ENCODE measurements around the gene ZNF266. TPM values are rescaled to one million over a fixed set of nuclear protein-coding genes. Genes with fewer than 3 reads are reported as not detected.

Gene ZNF266
- total RNA-seq = 10 to 100 TPM; 73.4 to 76.4 TPM
- 10 to 100 TPM; 13.4 to 17.4 TPM for polyA plus RNA-seq

GRCh38 chr19:9435279-9436268, at the start of gene ZNF266:
TSS of gene ZNF266 (minus strand) at chr19:9435573. CDS start at chr19:9420089, 15,484 bp downstream.
- H3K4me1 Mint-ChIP-seq = peaks cover 20 to 49% (median 36%) of the 10 kb centered on the region in 4 donors
- Histone ChIP-seq H3K36me3 (ENCODE audit: insufficient read depth, low read length) (peaks cover 18% of the 10 kb centered on the region), H3K4me3 (ENCODE audit: low read length in 2 of 2) (peak within 1 kb of the TSS; percentile 49 to 85), H3K27me3 (ENCODE audit: insufficient read depth, low read length) (no peaks in the 10 kb centered on the region), H3K9me3 (ENCODE audit: control insufficient read depth in 1 of 2, low read length in 2 of 2) (no peaks in the 10 kb centered on the region), H3K27ac (ENCODE audit: low read depth, low read length) (peak within 1 kb of the TSS; percentile 87), H3K4me1 (ENCODE audit: insufficient read depth, low read length) (peaks cover 30% of the 10 kb centered on the region)
- peak within 1 kb of the TSS; percentile 92 to 98 (median 96) for H3K4me3 Mint-ChIP-seq
- peak within 1 kb of the TSS; percentile 97 to 98 (median 98) for H3K27ac Mint-ChIP-seq
- peaks cover 29 to 50% of the 10 kb centered on the region in 2 donors for H3K36me3 Mint-ChIP-seq
- POLR2A ChIA-PET (ENCODE audit: partially characterized antibody) = interaction anchor here (0.9 to 1.9 kb wide), 9 partner anchors 12 to 333 kb away, joined by 3 to 13 read pairs (median 7); partner anchors contain the start of genes ZNF121, ZNF699 and ZNF846
- H3K27me3 Mint-ChIP-seq = no peaks in the 10 kb centered on the region
- intact Hi-C loops (cut with micrococcal nuclease) = loop anchor here (1.0 to 10.0 kb wide), 7 partner anchors 102 to 361 kb away; partner anchors contain the start of genes ZNF317, ZNF426, ZNF559 and ZNF699
- DNase-seq = peak; percentile 89 to 92 (median 91)
- CTCF ChIA-PET (ENCODE audit: partially characterized antibody) = interaction anchor here (0.7 to 1.9 kb wide), 6 partner anchors 11 to 840 kb away, joined by 3 to 10 read pairs (median 4); no protein-coding TSS in a partner anchor
- peaks cover 0 to 5% (median 0%) of the 10 kb centered on the region in 8 donors for H3K9me3 Mint-ChIP-seq

- no peak overlapping the region for H3K4me3 Mint-ChIP-seq
- intact Hi-C loops (cut with micrococcal nuclease) = no loop called here
- no peaks in the 10 kb centered on the region for H3K27me3 Mint-ChIP-seq
- H3K4me3 ChIP-seq (ENCODE audit: low read length in 2 of 2) = no peak overlapping the region
- H3K27ac Mint-ChIP-seq = no peak overlapping the region
- H3K4me1 Mint-ChIP-seq = no peaks in the 10 kb centered on the region
- H3K9me3 ChIP-seq (ENCODE audit: control insufficient read depth in 1 of 2, low read length in 2 of 2) = peaks cover 0 to 20% of the 10 kb centered on the region in 2 donors
- no peak for DNase-seq
- no peaks in the 10 kb centered on the region for H3K36me3 ChIP-seq (ENCODE audit: insufficient read depth, low read length)
- ChIA-PET CTCF (ENCODE audit: partially characterized antibody) (no interaction called here), POLR2A (ENCODE audit: partially characterized antibody) (no interaction called here)
- no peaks in the 10 kb centered on the region for H3K4me1 ChIP-seq (ENCODE audit: insufficient read depth, low read length)
- no peak overlapping the region for H3K27ac ChIP-seq (ENCODE audit: low read depth, low read length)
- H3K9me3 Mint-ChIP-seq = peaks cover 7 to 85% (median 62%) of the 10 kb centered on the region in 8 donors
- no peaks in the 10 kb centered on the region for H3K27me3 ChIP-seq (ENCODE audit: insufficient read depth, low read length)
- peaks cover 3 to 13% of the 10 kb centered on the region in 2 donors for H3K36me3 Mint-ChIP-seq
Measured at GRCh38 chr19:9485140-9485539, 49.8 kb upstream of the ZNF266 start.

GRCh38 chr19:9474975-9475374, 39.6 kb upstream of the ZNF266 start:
- intact Hi-C loops (cut with micrococcal nuclease) = no loop called here
- no peaks in the 10 kb centered on the region for H3K27me3 Mint-ChIP-seq
- Histone ChIP-seq H3K27ac (ENCODE audit: low read depth, low read length) (no peak overlapping the region), H3K9me3 (ENCODE audit: control insufficient read depth in 1 of 2, low read length in 2 of 2) (peaks cover 0 to 3% of the 10 kb centered on the region in 2 donors), H3K4me1 (ENCODE audit: insufficient read depth, low read length) (no peaks in the 10 kb centered on the region), H3K4me3 (ENCODE audit: low read length in 2 of 2) (no peak overlapping the region), H3K36me3 (ENCODE audit: insufficient read depth, low read length) (no peaks in the 10 kb centered on the region), H3K27me3 (ENCODE audit: insufficient read depth, low read length) (no peaks in the 10 kb centered on the region)
- no peak overlapping the region for H3K4me3 Mint-ChIP-seq
- H3K36me3 Mint-ChIP-seq = peaks cover 0 to 14% of the 10 kb centered on the region in 2 donors
- no peak overlapping the region for H3K27ac Mint-ChIP-seq
- no peak for DNase-seq
- H3K4me1 Mint-ChIP-seq = no peaks in the 10 kb centered on the region
- peaks cover 8 to 90% (median 59%) of the 10 kb centered on the region in 8 donors for H3K9me3 Mint-ChIP-seq
- CTCF ChIA-PET (ENCODE audit: partially characterized antibody) = no interaction called here
- POLR2A ChIA-PET (ENCODE audit: partially characterized antibody) = no interaction called here

- ChIA-PET CTCF (ENCODE audit: partially characterized antibody) (no interaction called here), POLR2A (ENCODE audit: partially characterized antibody) (no interaction called here)
- Histone ChIP-seq H3K9me3 (ENCODE audit: control insufficient read depth in 1 of 2, low read length in 2 of 2) (peaks cover 0 to 31% of the 10 kb centered on the region in 2 donors), H3K4me1 (ENCODE audit: insufficient read depth, low read length) (no peaks in the 10 kb centered on the region), H3K4me3 (ENCODE audit: low read length in 2 of 2) (no peak overlapping the region), H3K27ac (ENCODE audit: low read depth, low read length) (no peak overlapping the region), H3K27me3 (ENCODE audit: insufficient read depth, low read length) (no peaks in the 10 kb centered on the region), H3K36me3 (ENCODE audit: insufficient read depth, low read length) (no peaks in the 10 kb centered on the region)
- no peak for DNase-seq
- no peaks in the 10 kb centered on the region for H3K4me1 Mint-ChIP-seq
- H3K9me3 Mint-ChIP-seq = peaks cover 0 to 95% (median 81%) of the 10 kb centered on the region in 8 donors
- peaks cover 6 to 31% of the 10 kb centered on the region in 2 donors for H3K36me3 Mint-ChIP-seq
- no peak overlapping the region for H3K4me3 Mint-ChIP-seq
- intact Hi-C loops (cut with micrococcal nuclease) = no loop called here
- H3K27ac Mint-ChIP-seq = no peak overlapping the region
- H3K27me3 Mint-ChIP-seq = no peaks in the 10 kb centered on the region
Measured at GRCh38 chr19:9467161-9467560, 31.8 kb upstream of the ZNF266 start.

- Histone ChIP-seq H3K9me3 (ENCODE audit: control insufficient read depth in 1 of 2, low read length in 2 of 2) (peaks cover 0 to 17% of the 10 kb centered on the region in 2 donors), H3K27me3 (ENCODE audit: insufficient read depth, low read length) (no peaks in the 10 kb centered on the region), H3K4me1 (ENCODE audit: insufficient read depth, low read length) (no peaks in the 10 kb centered on the region), H3K4me3 (ENCODE audit: low read length in 2 of 2) (no peak overlapping the region), H3K27ac (ENCODE audit: low read depth, low read length) (no peak overlapping the region), H3K36me3 (ENCODE audit: insufficient read depth, low read length) (no peaks in the 10 kb centered on the region)
- Mint-ChIP-seq H3K9me3 (peaks cover 17 to 95% (median 78%) of the 10 kb centered on the region in 8 donors), H3K36me3 (peaks cover 7 to 33% of the 10 kb centered on the region in 2 donors), H3K4me1 (no peaks in the 10 kb centered on the region), H3K4me3 (no peak overlapping the region), H3K27ac (no peak overlapping the region), H3K27me3 (no peaks in the 10 kb centered on the region)
- CTCF ChIA-PET (ENCODE audit: partially characterized antibody) = no interaction called here
- POLR2A ChIA-PET (ENCODE audit: partially characterized antibody) = no interaction called here
- intact Hi-C loops (cut with micrococcal nuclease) = no loop called here
- no peak for DNase-seq
Measured at GRCh38 chr19:9461938-9462337, 26.6 kb upstream of the ZNF266 start.

GRCh38 chr19:9456018-9456689, 20.8 kb upstream of the ZNF266 start:
- POLR2A ChIA-PET (ENCODE audit: partially characterized antibody) = no interaction called here
- CTCF ChIA-PET (ENCODE audit: partially characterized antibody) = no interaction called here

GRCh38 chr19:9453953-9454352, 18.6 kb upstream of the ZNF266 start:
- H3K27ac ChIP-seq (ENCODE audit: low read depth, low read length) = no peak overlapping the region
- no peak for DNase-seq
- H3K27me3 ChIP-seq (ENCODE audit: insufficient read depth, low read length) = no peaks in the 10 kb centered on the region
- H3K27ac Mint-ChIP-seq = no peak overlapping the region
- ChIA-PET CTCF (ENCODE audit: partially characterized antibody) (no interaction called here), POLR2A (ENCODE audit: partially characterized antibody) (no interaction called here)
- H3K9me3 ChIP-seq (ENCODE audit: control insufficient read depth in 1 of 2, low read length in 2 of 2) = peaks cover 7 to 25% of the 10 kb centered on the region in 2 donors
- H3K4me1 Mint-ChIP-seq = peaks cover 0 to 10% (median 1%) of the 10 kb centered on the region in 4 donors
- H3K36me3 ChIP-seq (ENCODE audit: insufficient read depth, low read length) = no peaks in the 10 kb centered on the region
- H3K4me3 ChIP-seq (ENCODE audit: low read length in 2 of 2) = no peak overlapping the region
- no peak overlapping the region for H3K4me3 Mint-ChIP-seq
- intact Hi-C loops (cut with micrococcal nuclease) = no loop called here
- H3K27me3 Mint-ChIP-seq = no peaks in the 10 kb centered on the region
- H3K4me1 ChIP-seq (ENCODE audit: insufficient read depth, low read length) = no peaks in the 10 kb centered on the region
- H3K36me3 Mint-ChIP-seq = peaks cover 9 to 24% of the 10 kb centered on the region in 2 donors
- H3K9me3 Mint-ChIP-seq = peaks cover 15 to 91% (median 73%) of the 10 kb centered on the region in 8 donors

More at GRCh38 chr19:9456018-9456689, 20.8 kb upstream of the ZNF266 start:
- Histone ChIP-seq H3K4me1 (ENCODE audit: insufficient read depth, low read length) (no peaks in the 10 kb centered on the region), H3K9me3 (ENCODE audit: control insufficient read depth in 1 of 2, low read length in 2 of 2) (peaks cover 7 to 22% of the 10 kb centered on the region in 2 donors), H3K36me3 (ENCODE audit: insufficient read depth, low read length) (no peaks in the 10 kb centered on the region), H3K27ac (ENCODE audit: low read depth, low read length) (no peak overlapping the region), H3K27me3 (ENCODE audit: insufficient read depth, low read length) (no peaks in the 10 kb centered on the region), H3K4me3 (ENCODE audit: low read length in 2 of 2) (no peak overlapping the region)
- H3K27me3 Mint-ChIP-seq = no peaks in the 10 kb centered on the region
- H3K27ac Mint-ChIP-seq = no peak overlapping the region
- peaks cover 0 to 10% (median 1%) of the 10 kb centered on the region in 4 donors for H3K4me1 Mint-ChIP-seq
- intact Hi-C loops (cut with micrococcal nuclease) = no loop called here
- DNase-seq = no peak
- H3K36me3 Mint-ChIP-seq = peaks cover 8 to 24% of the 10 kb centered on the region in 2 donors
- H3K4me3 Mint-ChIP-seq = peak overlapping the region in 4 of 8 donors; percentile 2 to 48 (median 22)
- H3K9me3 Mint-ChIP-seq = peaks cover 21 to 95% (median 76%) of the 10 kb centered on the region in 8 donors
